CD4-positive, alpha-beta T cell (primary cell): ENCODE data around the gene TSPYL2. TPM values are rescaled to one million over a fixed set of nuclear protein-coding genes. Genes with fewer than 3 reads are reported as not detected.

Experiments used
- ATAC-seq: fragments of 200-7000 bp; cut with Tn5 transposase; one replicate; pipeline ENCODE4 v1.10.0; 2022; ENCODE audit warnings: mild to moderate bottlenecking; ENCODE audit not compliant: poor library complexity
- CTCF ChIA-PET: fragments of 350-600 bp; sonication (Branson Sonifier 250); formaldehyde crosslinking; loops from one replicate; lab custom pipeline; 2021; ENCODE audit warnings: antibody characterized with exemption, inconsistent platforms; lab: Charles Lee
- POLR2A ChIA-PET: fragments of 350-600 bp; sonication (Branson Sonifier 250); formaldehyde crosslinking; loops from one replicate; lab custom pipeline; 2021; ENCODE audit warnings: antibody characterized with exemption, inconsistent platforms; lab: Charles Lee
- DNase-seq, 14 experiments: peaks; one replicate each; pipeline ENCODE4 v3.0.0-alpha.2; 2013 to 2020; ENCODE audit warnings: mixed read lengths in 2 of 14
- H3K27ac ChIP-seq, 2 donors: one replicate each; pipeline versions ENCODE4 v1.5.1 to v1.7.0; 2013; ENCODE audit warnings: low read length in 2 of 2, low read depth in 1 of 2, mild to moderate bottlenecking in 1 of 2
- H3K27me3 ChIP-seq, 2 experiments: 1 replicate in 1 of 2; 2 replicates in 1 of 2; pipeline versions ENCODE4 v1.6.1 to v1.7.0; 2013; ENCODE audit warnings: low read length in 2 of 2, control low read depth in 1 of 2, mild to moderate bottlenecking in 1 of 2, moderate library complexity in 1 of 2; ENCODE audit not compliant: insufficient read depth in 2 of 2, control insufficient read depth in 1 of 2
- H3K36me3 ChIP-seq: one replicate; pipeline ENCODE4 v1.6.1; 2013; ENCODE audit warnings: low read length, control low read depth; ENCODE audit not compliant: insufficient read depth
- H3K4me1 ChIP-seq: one replicate; pipeline ENCODE4 v1.6.1; 2013; ENCODE audit warnings: low read length, control low read depth; ENCODE audit not compliant: insufficient read depth
- H3K4me3 ChIP-seq: one replicate; pipeline ENCODE4 v1.5.1; 2013; ENCODE audit warnings: mild to moderate bottlenecking, low read length, moderate library complexity
- H3K9me3 ChIP-seq, 2 experiments: 1 replicate in 1 of 2; 2 replicates in 1 of 2; pipeline versions ENCODE4 v1.6.1 to v1.7.0; 2013; ENCODE audit warnings: low read length in 2 of 2, mild to moderate bottlenecking in 2 of 2, control low read depth in 1 of 2, moderate library complexity in 1 of 2; ENCODE audit not compliant: control insufficient read depth in 1 of 2, insufficient read depth in 1 of 2
- H3K27ac Mint-ChIP-seq: one replicate; pipeline ENCODE4 v1.8.0; 2020; ENCODE audit warnings: mixed read lengths
- H3K27me3 Mint-ChIP-seq: one replicate; pipeline ENCODE4 v1.8.0; 2021; ENCODE audit warnings: mixed read lengths
- H3K36me3 Mint-ChIP-seq: one replicate; pipeline ENCODE4 v1.8.0; 2021; ENCODE audit warnings: low read depth, mixed read lengths
- H3K4me1 Mint-ChIP-seq: one replicate; pipeline ENCODE4 v1.8.0; 2021; ENCODE audit warnings: low read depth, mixed read lengths
- H3K4me3 Mint-ChIP-seq: one replicate; pipeline ENCODE4 v1.8.0; 2020; ENCODE audit warnings: mild to moderate bottlenecking, mixed read lengths
- H3K9me3 Mint-ChIP-seq: one replicate; pipeline ENCODE4 v1.8.0; 2020; ENCODE audit warnings: mixed read lengths
- intact Hi-C, 2 experiments: fragments of 100-400 bp; cut with DNase I in 1 of 2; cut with micrococcal nuclease in 1 of 2; formaldehyde crosslinking; loops; one replicate each; pipeline versions ENCODE4 v1.15.1 to v1.9.0; 2023 to 2025; cut with DNase I, micrococcal nuclease
- total RNA-seq, 174 experiments: library from RNA in 2 of 174; stranded (reverse) in 2 of 174; gene quantifications; one replicate each; pipeline ENCODE4 v1.2.3 and lab custom pipeline; 2021 to 2026
- TF ChIP-seq, protein P1 (sequence below): fragments of 200-600 bp; IDR thresholded peaks from one replicate; pipeline ENCODE4 v1.8.0; 2022; ENCODE audit warnings: antibody characterized with exemption, mild to moderate bottlenecking

Gene TSPYL2
- total RNA-seq, 2 experiments from 2014 or later: 428 to 461 TPM

DNA sequence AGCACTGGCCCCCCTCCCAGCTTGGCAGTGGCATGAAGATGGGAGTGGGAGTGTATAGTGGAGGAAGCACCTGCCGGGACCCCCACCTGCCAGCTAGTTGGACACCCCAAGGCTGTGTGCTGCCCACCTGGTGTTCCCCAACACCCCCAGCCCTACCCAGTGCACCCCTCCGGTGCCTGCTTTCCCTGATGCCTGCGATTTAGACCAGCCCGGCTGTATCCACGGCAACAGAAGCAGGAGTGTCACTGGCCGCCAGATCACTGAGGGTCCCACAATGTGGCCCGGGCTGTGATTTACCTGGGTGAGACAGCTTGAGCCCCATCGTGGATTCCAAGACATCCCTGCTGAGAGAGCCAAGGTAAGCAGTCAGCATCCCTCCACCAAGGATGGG lies 33.0 kb upstream of the TSPYL2 start:
- ATAC-seq (no peak), DNase-seq (no peak)
- TF ChIP-seq, protein P1, sequence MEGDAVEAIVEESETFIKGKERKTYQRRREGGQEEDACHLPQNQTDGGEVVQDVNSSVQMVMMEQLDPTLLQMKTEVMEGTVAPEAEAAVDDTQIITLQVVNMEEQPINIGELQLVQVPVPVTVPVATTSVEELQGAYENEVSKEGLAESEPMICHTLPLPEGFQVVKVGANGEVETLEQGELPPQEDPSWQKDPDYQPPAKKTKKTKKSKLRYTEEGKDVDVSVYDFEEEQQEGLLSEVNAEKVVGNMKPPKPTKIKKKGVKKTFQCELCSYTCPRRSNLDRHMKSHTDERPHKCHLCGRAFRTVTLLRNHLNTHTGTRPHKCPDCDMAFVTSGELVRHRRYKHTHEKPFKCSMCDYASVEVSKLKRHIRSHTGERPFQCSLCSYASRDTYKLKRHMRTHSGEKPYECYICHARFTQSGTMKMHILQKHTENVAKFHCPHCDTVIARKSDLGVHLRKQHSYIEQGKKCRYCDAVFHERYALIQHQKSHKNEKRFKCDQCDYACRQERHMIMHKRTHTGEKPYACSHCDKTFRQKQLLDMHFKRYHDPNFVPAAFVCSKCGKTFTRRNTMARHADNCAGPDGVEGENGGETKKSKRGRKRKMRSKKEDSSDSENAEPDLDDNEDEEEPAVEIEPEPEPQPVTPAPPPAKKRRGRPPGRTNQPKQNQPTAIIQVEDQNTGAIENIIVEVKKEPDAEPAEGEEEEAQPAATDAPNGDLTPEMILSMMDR: no peak
- intact Hi-C loops: no loop called here
- Histone ChIP-seq H3K27ac (no peak overlapping the region), H3K27me3 (peaks cover 0 to 2% of the 10 kb centered on the region in 2 experiments), H3K9me3 (no peaks in the 10 kb centered on the region), H3K4me3 (no peak overlapping the region), H3K36me3 (no peaks in the 10 kb centered on the region), H3K4me1 (peaks cover 5% of the 10 kb centered on the region)
- Mint-ChIP-seq H3K27ac (no peak overlapping the region), H3K36me3 (no peaks in the 10 kb centered on the region), H3K9me3 (no peaks in the 10 kb centered on the region), H3K4me3 (no peak overlapping the region), H3K4me1 (no peaks in the 10 kb centered on the region), H3K27me3 (peaks cover 5% of the 10 kb centered on the region)
- ChIA-PET CTCF (no interaction called here), POLR2A (no interaction called here)

DNA sequence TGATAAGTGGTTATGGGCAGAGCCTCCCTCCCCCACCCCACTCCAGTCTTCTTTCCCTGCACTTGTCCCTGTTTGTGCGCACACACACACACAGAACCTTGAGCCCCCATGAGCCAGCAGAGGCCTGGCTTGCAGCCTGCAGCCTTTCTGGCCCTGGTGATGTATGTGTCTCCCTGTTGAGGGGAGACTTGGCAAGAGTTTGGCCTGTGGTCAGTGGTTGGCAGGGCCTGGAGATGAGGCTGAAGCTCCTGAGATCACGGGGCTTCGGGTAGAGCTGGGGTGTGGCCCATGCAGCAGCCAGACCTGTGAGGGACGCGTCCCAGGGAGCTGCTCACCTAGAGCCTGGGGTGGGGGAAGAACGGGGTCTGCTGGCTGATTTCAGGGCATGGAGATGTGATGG lies 31.3 kb upstream of the TSPYL2 start:
- H3K36me3 ChIP-seq: no peaks in the 10 kb centered on the region
- no peak overlapping the region for H3K27ac Mint-ChIP-seq
- no peak overlapping the region for H3K4me3 ChIP-seq
- DNase-seq (no peak), ATAC-seq (no peak)
- H3K4me1 ChIP-seq: peaks cover 9% of the 10 kb centered on the region
- TF ChIP-seq, protein P1: no peak
- H3K4me1 Mint-ChIP-seq: no peaks in the 10 kb centered on the region
- H3K27me3 ChIP-seq: peaks cover 0 to 2% of the 10 kb centered on the region in 2 experiments
- intact Hi-C loops: no loop called here
- H3K27ac ChIP-seq: no peak overlapping the region
- POLR2A ChIA-PET: no interaction called here
- CTCF ChIA-PET: no interaction called here
- H3K9me3 Mint-ChIP-seq: no peaks in the 10 kb centered on the region
- H3K4me3 Mint-ChIP-seq: no peak overlapping the region
- H3K27me3 Mint-ChIP-seq: peaks cover 5% of the 10 kb centered on the region
- no peaks in the 10 kb centered on the region for H3K36me3 Mint-ChIP-seq
- H3K9me3 ChIP-seq: no peaks in the 10 kb centered on the region

DNA sequence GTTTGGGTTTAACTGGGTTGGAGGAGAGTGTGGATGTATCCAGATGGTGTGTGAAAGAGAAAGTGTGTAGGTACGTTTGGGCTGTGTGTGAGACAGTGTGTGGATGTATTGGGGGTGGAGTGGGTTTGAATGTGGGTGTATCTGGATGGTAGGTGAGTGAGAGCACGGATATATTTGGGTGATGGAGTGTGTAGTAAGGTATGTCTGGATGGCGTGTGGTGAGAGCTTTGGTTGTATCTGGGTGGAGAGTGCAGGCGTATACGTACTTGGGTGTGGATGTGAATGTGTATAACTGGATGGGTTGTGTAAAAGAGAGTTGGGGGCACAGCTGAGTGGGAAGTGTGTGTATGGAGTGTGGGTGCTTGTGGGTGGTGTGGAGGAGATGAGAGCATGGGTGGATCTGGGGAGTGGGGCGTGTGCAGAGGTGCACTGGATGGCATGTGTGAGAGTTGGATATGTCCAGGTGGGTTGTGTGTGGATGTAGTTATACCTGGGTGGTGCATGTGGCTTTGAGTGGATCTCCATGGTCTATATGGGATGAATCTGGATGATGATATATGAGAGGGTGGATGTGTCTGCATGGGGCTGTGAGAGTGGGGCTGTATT lies 26.8 kb upstream of the TSPYL2 start:
- intact Hi-C loops: no loop called here
- POLR2A ChIA-PET: no interaction called here
- H3K4me1 Mint-ChIP-seq: no peaks in the 10 kb centered on the region
- H3K36me3 Mint-ChIP-seq: no peaks in the 10 kb centered on the region
- Histone ChIP-seq H3K27ac (no peak overlapping the region), H3K4me1 (peaks cover 9% of the 10 kb centered on the region), H3K27me3 (no peaks in the 10 kb centered on the region), H3K9me3 (no peaks in the 10 kb centered on the region), H3K4me3 (no peak overlapping the region), H3K36me3 (no peaks in the 10 kb centered on the region)
- H3K27me3 Mint-ChIP-seq: no peaks in the 10 kb centered on the region
- CTCF ChIA-PET: no interaction called here
- H3K27ac Mint-ChIP-seq: no peak overlapping the region
- TF ChIP-seq, protein P1: no peak
- no peaks in the 10 kb centered on the region for H3K9me3 Mint-ChIP-seq
- H3K4me3 Mint-ChIP-seq: no peak overlapping the region
- ATAC-seq: no peak
- DNase-seq: no peak
